GM18520 (cell line): ENCODE measurements around the gene SECISBP2L.

Experiments used
- ATAC-seq: cut with Tn5 transposase; IDR thresholded peaks from one replicate; pipeline ENCODE4 v1.9.1; 2021; ENCODE audit not compliant: unreplicated experiment

The SECISBP2L gene

DNA sequence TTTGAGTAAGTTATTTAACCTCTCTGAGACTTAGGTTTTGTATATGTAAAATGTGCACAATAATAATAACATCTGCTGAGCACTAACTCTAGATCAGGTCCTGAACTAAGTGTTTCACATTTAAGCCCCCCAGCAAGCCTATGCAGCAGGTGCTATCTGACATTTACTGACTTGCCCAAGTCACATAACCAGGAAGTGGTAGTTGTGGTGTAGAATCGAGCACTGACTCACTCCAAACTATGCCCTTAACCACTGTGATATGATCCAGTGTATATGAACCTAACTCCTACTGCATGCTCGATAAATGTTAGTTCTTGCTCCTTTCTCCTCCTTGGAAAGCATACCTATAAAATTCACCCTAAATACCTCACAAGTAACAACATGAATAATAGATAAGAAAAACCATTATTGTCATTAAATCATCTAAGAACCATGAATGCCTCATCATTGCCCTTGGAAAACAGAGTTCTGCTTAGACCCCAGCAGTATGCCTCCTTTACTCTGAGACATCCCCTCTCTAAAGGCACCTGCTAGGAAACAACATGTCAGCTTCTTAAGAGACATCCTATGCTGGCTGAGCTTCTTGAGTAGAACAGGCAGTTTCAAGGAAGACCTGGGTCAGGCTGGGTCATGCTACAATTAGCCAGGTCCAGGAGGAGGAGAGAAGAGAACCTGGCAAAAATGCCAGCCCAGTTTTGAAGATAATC lies 79.5 kb downstream of the SECISBP2L start:
- peak; percentile 85 for ATAC-seq

GRCh38 chr15:48965972-48966371 lies 80.3 kb downstream of the SECISBP2L start:
- ATAC-seq, result no peak

- ATAC-seq, result no peak
These were observed 81.3 kb downstream of the SECISBP2L start for GRCh38 chr15:48964898-48965297.

- ATAC-seq, result no peak
These were observed 82.6 kb downstream of the SECISBP2L start, which contains the start of gene SHC4 for GRCh38 chr15:48963524-48964113. Gene SHC4, minus strand, starts transcription at chr15:48963919. Its CDS starts 904 bp downstream, at chr15:48963015.

- ATAC-seq, result no peak
These were observed 83.4 kb downstream of the SECISBP2L start for GRCh38 chr15:48962662-48963523.

DNA sequence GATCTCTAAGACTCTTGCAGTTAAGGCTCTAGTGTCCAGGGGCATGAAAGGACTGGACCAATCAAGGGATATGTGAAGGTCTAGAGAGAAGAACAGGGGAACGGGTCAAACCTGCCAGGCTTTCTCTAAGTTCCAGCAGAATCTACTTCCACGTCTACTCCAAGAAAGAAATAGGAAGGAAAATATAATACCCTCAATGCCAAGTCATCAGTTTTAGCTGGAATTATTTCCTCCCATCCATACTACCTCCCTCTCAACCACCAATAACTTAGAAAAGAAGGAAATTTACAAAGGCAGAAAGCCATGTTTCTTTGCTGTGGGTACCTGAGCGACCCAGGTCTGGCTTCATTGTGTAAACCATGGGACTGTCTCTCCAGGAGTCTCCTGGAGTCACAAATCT lies 90.3 kb downstream of the SECISBP2L start:
- ATAC-seq, result no peak

DNA sequence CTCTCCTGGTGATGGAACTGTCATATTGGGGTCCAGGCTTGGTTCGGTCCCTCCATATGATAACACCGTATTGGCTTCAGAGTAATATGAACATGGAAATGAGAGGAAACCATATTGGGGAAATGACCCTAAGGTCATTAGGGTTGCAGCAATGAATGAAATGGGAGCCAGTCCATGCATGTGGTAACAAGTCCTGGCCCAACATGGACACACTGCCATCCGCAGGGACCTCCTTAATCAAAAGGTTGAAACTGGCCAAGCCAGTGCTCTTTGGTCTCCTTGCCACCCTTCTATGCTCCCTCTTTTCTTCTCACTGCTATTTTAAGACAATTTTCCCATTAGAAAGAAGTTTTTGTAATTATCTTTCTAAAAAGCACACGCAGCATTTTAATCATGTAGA lies 90.9 kb downstream of the SECISBP2L start:
- no peak for ATAC-seq

DNA sequence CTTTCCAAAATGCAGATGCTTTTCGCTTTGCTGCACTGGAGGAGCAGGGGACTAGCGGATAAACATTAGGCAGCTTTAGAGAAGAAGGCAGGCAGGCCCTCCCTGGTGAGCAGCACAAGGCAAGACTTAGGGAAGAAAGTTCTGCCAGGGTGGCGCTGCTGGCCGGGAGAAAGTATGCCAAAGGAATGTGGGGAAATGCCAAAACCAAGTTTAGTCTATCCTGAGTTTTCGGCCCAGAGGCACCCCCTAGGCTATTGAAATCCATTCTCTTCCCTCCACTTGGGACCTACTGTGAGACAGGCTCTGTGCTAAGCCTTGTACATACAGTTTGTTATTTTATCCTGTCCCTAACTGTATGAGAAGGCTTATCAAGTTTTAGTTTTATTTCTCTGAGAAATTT lies 91.7 kb downstream of the SECISBP2L start:
- ATAC-seq, result no peak

DNA sequence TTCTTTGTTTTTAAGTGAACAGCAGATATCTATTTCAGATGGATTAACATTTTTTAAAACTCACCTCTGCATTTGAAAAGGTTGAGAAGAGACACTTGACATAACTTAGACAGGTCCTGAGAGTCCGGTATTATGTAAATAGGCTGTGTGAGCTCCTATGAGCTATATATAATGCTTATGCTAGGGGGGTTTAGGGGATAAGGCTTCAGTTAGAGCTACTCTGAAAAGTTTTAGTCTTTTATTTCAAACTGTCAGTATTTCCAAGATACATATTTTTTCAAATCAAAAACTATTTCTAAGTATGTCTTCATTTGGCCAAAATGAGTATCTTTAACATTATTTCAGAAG lies 99.4 kb downstream of the SECISBP2L start:
- ATAC-seq, result no peak

DNA sequence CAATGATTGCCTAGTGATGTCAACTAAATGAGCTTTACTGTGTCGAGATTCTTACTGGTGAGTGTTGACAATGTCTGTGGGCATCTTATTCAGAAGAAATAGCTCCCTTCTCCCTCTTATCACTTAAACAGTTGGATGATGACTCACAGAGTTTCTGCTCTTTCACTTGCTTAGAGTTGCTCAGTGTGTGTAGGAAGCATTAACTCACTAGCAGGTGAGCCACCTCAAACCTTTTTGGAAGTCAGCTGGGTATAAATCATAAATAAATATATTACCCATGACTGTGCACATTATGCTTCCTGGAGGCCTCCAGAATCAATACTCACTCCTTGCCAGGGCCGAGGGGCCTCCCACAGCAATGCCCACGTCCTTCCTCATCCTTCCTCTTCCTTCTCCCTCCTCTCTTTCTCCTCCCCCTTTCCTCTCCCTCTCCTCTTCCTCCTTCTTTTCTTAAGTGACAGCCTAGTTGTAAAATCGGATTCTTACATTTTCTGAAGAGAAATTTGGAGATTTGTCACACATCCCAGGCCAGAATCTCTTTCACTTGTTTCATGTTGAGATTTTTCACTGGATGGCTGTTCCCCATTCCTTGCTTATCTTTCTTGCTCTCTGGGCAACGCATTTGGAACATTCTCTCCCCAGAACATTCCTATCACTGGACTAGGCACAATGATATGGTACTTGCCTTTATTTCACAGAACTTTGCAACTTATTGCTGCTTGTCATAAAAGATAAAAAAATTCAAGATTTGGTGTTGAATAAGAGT lies 100.0 kb downstream of the SECISBP2L start:
- ATAC-seq, result no peak

DNA sequence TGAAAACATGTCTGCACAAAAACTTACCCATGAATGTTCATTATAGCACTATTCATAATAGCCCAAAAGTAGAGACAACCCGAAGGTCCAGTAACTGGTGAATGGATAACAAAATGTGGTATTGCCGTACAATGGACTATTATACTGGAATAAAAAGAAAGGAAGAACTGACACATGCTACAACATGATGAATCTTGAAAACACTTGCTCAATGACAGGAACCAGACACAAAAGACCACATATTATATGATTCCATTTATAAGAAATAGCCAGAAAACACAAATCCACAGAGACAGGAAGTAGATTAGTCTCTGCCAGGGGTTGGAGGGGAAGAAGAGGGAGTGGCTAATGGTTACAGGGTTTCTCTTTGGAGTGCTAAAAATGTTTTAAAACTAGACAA lies 100.9 kb downstream of the SECISBP2L start:
- no peak for ATAC-seq

DNA sequence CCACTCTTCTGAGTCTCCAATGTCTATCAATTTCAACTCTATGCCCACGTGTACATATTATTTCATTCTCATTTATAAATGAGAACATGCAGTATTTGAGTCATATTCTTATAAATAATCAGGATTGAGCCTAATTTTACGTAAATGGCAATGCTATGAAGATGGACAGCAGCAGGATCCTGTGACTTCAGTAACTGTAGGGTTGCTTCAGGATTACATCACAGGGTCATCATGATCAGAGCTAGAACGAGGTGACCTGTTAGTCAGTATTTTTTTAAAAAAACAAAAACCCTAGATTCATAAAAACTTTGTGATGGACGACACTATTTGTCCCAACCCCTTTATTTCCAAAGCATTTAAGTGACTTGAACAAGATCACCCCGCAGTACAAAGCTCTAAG lies 104.3 kb downstream of the SECISBP2L start:
- ATAC-seq, result no peak

DNA sequence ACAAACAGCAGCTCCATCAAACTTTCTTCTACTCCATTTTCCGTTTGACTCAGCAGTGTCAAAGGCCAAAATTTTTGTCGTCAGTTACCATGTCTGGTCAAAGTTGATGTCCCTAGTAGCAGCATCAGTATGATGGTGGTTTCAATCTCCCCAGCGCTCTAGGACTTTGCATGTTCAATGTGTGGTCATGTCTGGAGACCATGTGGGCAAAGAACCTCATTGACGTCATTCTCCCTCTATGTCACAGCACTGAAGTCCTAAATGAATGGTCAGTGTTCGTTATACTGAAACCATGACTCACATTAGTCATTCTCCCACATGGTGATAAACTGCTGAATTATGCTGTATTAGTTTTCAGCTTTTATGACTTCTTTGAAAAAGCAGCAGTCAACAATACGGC lies 105.7 kb downstream of the SECISBP2L start:
- ATAC-seq, result peak; percentile 97

- no peak for ATAC-seq
These were observed 106.6 kb downstream of the SECISBP2L start for GRCh38 chr15:48939648-48940047.
